Measurements from ENCODE around the gene CPA4.

- TF ChIP-seq CTCF (IDR thresholded peaks at IDR 0.05), result no peak
- TF ChIP-seq POLR2A (IDR thresholded peaks at IDR 0.05), result no peak
These were observed 560 bp downstream of the CPA4 start for GRCh38 chr7:130293521-130293920.
